IMR-90 (cell line): Measurements from ENCODE around the gene ATP13A5.

Experiments used
- BHLHE40 ChIP-seq: fragments of 150-350 bp; IDR thresholded peaks from 2 replicates; pipeline ENCODE4 v1.6.1; 2016; ENCODE audit warnings: mild to moderate bottlenecking, low read depth, low read length
- CEBPB ChIP-seq: IDR thresholded peaks from 2 replicates; pipeline ENCODE4 v1.6.1; 2012; ENCODE audit warnings: low read depth, low read length, improper control_type of control experiment
- CHD1 ChIP-seq: IDR thresholded peaks from 2 replicates; pipeline ENCODE4 v1.6.1; 2012; ENCODE audit warnings: low read depth, low read length, improper control_type of control experiment
- CTCF ChIP-seq: conservative IDR thresholded peaks from 2 replicates; pipeline ENCODE4 v1.5.1; 2012; ENCODE audit warnings: mild to moderate bottlenecking, low read depth, low read length, improper control_type of control experiment
- FOS ChIP-seq: fragments of 150-350 bp; IDR thresholded peaks from 2 replicates; pipeline ENCODE4 v1.6.1; 2016; ENCODE audit warnings: low read depth, low read length
- MAFK ChIP-seq: IDR thresholded peaks from 2 replicates; pipeline ENCODE4 v1.6.1; 2012; ENCODE audit warnings: low read depth, low read length, improper control_type of control experiment
- MAZ ChIP-seq: IDR thresholded peaks from 2 replicates; pipeline ENCODE4 v1.6.1; 2012; ENCODE audit warnings: low read depth, mild to moderate bottlenecking, low read length, improper control_type of control experiment, moderate library complexity, borderline replicate concordance
- MXI1 ChIP-seq: IDR thresholded peaks from 2 replicates; pipeline ENCODE4 v1.6.1; 2012; ENCODE audit warnings: low read depth, mild to moderate bottlenecking, low read length, moderate library complexity, borderline replicate concordance
- POLR2A ChIP-seq: IDR thresholded peaks from 2 replicates; pipeline ENCODE4 v1.6.1; 2012; ENCODE audit warnings: mild to moderate bottlenecking, low read depth, low read length
- RAD21 ChIP-seq: IDR thresholded peaks from 2 replicates; pipeline ENCODE4 v1.6.1; 2012; ENCODE audit warnings: low read length, improper control_type of control experiment
- RCOR1 ChIP-seq: IDR thresholded peaks from 2 replicates; pipeline ENCODE4 v1.6.1; 2012; ENCODE audit warnings: mild to moderate bottlenecking, low read length, improper control_type of control experiment; ENCODE audit not compliant: insufficient replicate concordance
- RFX5 ChIP-seq: IDR thresholded peaks from 2 replicates; pipeline ENCODE4 v1.8.0; 2012; ENCODE audit warnings: low read depth, mild to moderate bottlenecking, low read length, moderate library complexity
- TF ChIP-seq, protein P1 (sequence below): fragments of 150-350 bp; IDR thresholded peaks from 2 replicates; pipeline ENCODE4 v1.6.1; 2016; ENCODE audit warnings: low read depth, mild to moderate bottlenecking, low read length, moderate library complexity, borderline replicate concordance

DNA sequence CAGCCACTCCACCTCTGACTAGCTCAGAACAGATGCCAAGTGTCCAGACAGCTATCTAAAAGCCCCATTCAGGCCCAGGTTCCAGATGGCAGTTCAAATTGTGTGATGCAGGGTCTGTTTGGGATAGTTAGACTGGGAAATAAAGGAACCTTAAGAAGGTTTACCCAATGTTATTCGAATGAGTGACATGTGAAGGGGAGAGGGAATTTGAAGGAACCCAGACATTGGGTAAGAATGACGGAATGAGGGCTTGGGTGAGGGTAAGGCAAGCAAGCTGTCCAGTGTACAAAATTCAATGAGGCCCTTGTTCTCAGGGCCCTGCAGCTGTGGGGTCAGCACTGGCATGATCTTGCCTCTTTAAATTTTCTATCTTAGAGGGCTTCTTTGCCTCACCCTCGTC is 34.1 kb downstream of the ATP13A5 start:
- TF ChIP-seq CTCF (no peak), MAZ (no peak), MAFK (no peak), POLR2A (no peak), RFX5 (no peak), CHD1 (no peak), CEBPB (no peak), BHLHE40 (no peak), RAD21 (no peak), MXI1 (no peak), RCOR1 (no peak), FOS (no peak)
- TF ChIP-seq, protein P1, sequence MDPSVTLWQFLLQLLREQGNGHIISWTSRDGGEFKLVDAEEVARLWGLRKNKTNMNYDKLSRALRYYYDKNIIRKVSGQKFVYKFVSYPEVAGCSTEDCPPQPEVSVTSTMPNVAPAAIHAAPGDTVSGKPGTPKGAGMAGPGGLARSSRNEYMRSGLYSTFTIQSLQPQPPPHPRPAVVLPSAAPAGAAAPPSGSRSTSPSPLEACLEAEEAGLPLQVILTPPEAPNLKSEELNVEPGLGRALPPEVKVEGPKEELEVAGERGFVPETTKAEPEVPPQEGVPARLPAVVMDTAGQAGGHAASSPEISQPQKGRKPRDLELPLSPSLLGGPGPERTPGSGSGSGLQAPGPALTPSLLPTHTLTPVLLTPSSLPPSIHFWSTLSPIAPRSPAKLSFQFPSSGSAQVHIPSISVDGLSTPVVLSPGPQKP: no peak
